RWPE2 (cell line): Measurements from ENCODE around the gene TTC28.

Experiments used
- ATAC-seq: fragments of 200-7000 bp; cut with Tn5 transposase; 3 replicates; pipeline ENCODE4 v1.9.1; 2021; ENCODE audit warnings: low read depth
- DNase-seq: peaks from one replicate; pipeline ENCODE4 v3.0.0-alpha.2; 2020; ENCODE audit warnings: low spot score
- H3K27ac ChIP-seq: fragments of 450-650 bp; 2 replicates; pipeline ENCODE4 v1.5.1; 2017; ENCODE audit warnings: mild to moderate bottlenecking; ENCODE audit not compliant: poor library complexity, severe bottlenecking
- H3K27me3 ChIP-seq: fragments of 250-450 bp; sonication (Bioruptor Pico); 2 replicates; pipeline ENCODE4 v1.5.1; 2021; ENCODE audit warnings: mild to moderate bottlenecking, moderate library complexity; ENCODE audit not compliant: insufficient read depth, poor library complexity, severe bottlenecking
- H3K36me3 ChIP-seq: fragments of 250-450 bp; sonication (Bioruptor Pico); 2 replicates; pipeline ENCODE4 v1.5.1; 2020; ENCODE audit warnings: low read depth, mild to moderate bottlenecking, moderate library complexity
- H3K4me1 ChIP-seq: fragments of 250-450 bp; sonication (Bioruptor Pico); 2 replicates; pipeline ENCODE4 v1.5.1; 2021; ENCODE audit warnings: mild to moderate bottlenecking, moderate library complexity; ENCODE audit not compliant: insufficient read depth, poor library complexity, severe bottlenecking
- H3K4me3 ChIP-seq: fragments of 250-450 bp; sonication (Bioruptor Pico); 2 replicates; pipeline ENCODE4 v1.5.1; 2021; ENCODE audit warnings: mild to moderate bottlenecking, moderate library complexity; ENCODE audit not compliant: severe bottlenecking
- H3K9me3 ChIP-seq: fragments of 250-450 bp; sonication (Bioruptor Pico); 2 replicates; pipeline ENCODE4 v1.5.1; 2021; ENCODE audit warnings: mild to moderate bottlenecking, moderate library complexity; ENCODE audit not compliant: severe bottlenecking
- CTCF ChIP-seq: fragments of 450-650 bp; IDR thresholded peaks from one replicate; pipeline ENCODE4 v1.5.1; 2017; ENCODE audit warnings: mild to moderate bottlenecking, moderate library complexity; ENCODE audit not compliant: poor library complexity, severe bottlenecking

The TTC28 gene

GRCh38 chr22:28008649-28009048 lies 671.0 kb downstream of the TTC28 start:
- no peak for DNase-seq
- ATAC-seq, result no peak

DNA sequence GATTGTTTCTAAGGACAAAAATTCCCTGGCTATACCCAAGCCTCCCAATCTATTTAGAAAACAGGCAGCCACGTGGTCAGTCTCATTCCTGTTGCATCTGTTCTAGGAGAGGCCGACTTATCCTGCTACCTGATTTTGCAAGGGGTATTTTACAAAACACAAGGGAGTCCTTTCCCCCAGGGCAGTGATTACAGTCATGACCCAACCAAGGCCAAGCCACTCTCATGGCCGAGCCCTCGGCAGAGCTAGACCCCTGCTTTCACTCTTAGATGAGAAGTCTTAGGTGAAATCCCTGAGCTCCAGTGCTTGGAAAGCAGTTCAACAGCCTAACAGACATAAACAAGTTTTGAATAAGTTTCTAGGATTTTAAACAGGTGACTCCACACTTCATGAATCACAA lies 671.6 kb downstream of the TTC28 start:
- H3K9me3 ChIP-seq, result no peaks in the 10 kb centered on the region
- no peaks in the 10 kb centered on the region for H3K4me1 ChIP-seq
- TF ChIP-seq CTCF, result no peak
- DNase-seq (no peak), ATAC-seq (no peak)
- no peaks in the 10 kb centered on the region for H3K27me3 ChIP-seq
- no peak overlapping the region for H3K27ac ChIP-seq
- no peak overlapping the region for H3K4me3 ChIP-seq
- H3K36me3 ChIP-seq, result no peaks in the 10 kb centered on the region

More at GRCh38 chr22:28008649-28009048, 671.0 kb downstream of the TTC28 start:
- Histone ChIP-seq H3K4me1 (no peaks in the 10 kb centered on the region), H3K27me3 (no peaks in the 10 kb centered on the region), H3K27ac (no peak overlapping the region), H3K4me3 (no peak overlapping the region), H3K9me3 (no peaks in the 10 kb centered on the region), H3K36me3 (no peaks in the 10 kb centered on the region)
- TF ChIP-seq CTCF, result no peak

- Histone ChIP-seq H3K4me3 (no peak overlapping the region), H3K4me1 (peaks cover 3% of the 10 kb centered on the region), H3K27me3 (no peaks in the 10 kb centered on the region), H3K9me3 (no peaks in the 10 kb centered on the region), H3K36me3 (no peaks in the 10 kb centered on the region), H3K27ac (no peak overlapping the region)
- ATAC-seq, result no peak
- DNase-seq, result no peak
- TF ChIP-seq CTCF, result no peak
These were observed 673.4 kb downstream of the TTC28 start for GRCh38 chr22:28006271-28006670.

GRCh38 chr22:28005513-28005912 lies 674.1 kb downstream of the TTC28 start:
- no peak for ATAC-seq
- H3K36me3 ChIP-seq, result no peaks in the 10 kb centered on the region

More at GRCh38 chr22:28005513-28005912, 674.1 kb downstream of the TTC28 start:
- H3K27ac ChIP-seq, result no peak overlapping the region
- H3K4me3 ChIP-seq, result no peak overlapping the region
- H3K4me1 ChIP-seq, result peaks cover 3% of the 10 kb centered on the region
- no peaks in the 10 kb centered on the region for H3K27me3 ChIP-seq
- DNase-seq, result no peak
- no peaks in the 10 kb centered on the region for H3K9me3 ChIP-seq
- TF ChIP-seq CTCF, result no peak
